ENCODE data around the gene GALNT15.

The GALNT15 gene, protein sequence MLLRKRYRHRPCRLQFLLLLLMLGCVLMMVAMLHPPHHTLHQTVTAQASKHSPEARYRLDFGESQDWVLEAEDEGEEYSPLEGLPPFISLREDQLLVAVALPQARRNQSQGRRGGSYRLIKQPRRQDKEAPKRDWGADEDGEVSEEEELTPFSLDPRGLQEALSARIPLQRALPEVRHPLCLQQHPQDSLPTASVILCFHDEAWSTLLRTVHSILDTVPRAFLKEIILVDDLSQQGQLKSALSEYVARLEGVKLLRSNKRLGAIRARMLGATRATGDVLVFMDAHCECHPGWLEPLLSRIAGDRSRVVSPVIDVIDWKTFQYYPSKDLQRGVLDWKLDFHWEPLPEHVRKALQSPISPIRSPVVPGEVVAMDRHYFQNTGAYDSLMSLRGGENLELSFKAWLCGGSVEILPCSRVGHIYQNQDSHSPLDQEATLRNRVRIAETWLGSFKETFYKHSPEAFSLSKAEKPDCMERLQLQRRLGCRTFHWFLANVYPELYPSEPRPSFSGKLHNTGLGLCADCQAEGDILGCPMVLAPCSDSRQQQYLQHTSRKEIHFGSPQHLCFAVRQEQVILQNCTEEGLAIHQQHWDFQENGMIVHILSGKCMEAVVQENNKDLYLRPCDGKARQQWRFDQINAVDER

GRCh38 chr3:16174389-16174788 lies at the start of gene GALNT15:
Gene GALNT15 (plus strand): TSS chr3:16174680. CDS start chr3:16175152, 472 bp downstream.
- DNase-seq (ENCODE audit: extremely low read depth in 1 of 2, low read depth in 1 of 2): no peak

DNA sequence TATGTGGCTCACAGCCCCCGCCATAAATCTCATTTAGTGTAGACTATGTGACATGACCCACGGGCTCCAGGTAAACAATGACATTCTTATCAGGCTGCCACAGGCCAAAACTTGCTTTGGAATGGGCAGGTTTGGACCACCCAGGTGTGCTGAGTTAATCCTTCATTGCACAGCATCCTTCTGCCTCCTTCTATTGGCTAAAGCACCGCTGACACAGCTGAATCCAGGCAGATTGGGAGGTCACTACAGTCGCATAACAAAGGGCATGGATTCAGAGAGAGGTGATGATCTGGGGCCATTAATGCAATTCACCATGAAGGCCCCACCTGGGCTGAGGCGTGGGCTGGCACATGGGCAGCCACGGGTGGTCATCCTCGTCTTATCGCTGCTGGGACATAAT lies 47.8 kb upstream of the GALNT15 start:
- no peak for DNase-seq (ENCODE audit: extremely low read depth in 1 of 2, low read depth in 1 of 2)

GRCh38 chr3:16127249-16127648 lies 47.2 kb upstream of the GALNT15 start:
- DNase-seq (ENCODE audit: extremely low read depth in 1 of 2, low read depth in 1 of 2): no peak

- no peak for DNase-seq (ENCODE audit: extremely low read depth in 1 of 2, low read depth in 1 of 2)
Observed at GRCh38 chr3:16130066-16130465, 44.4 kb upstream of the GALNT15 start.

GRCh38 chr3:16132190-16132589 lies 42.3 kb upstream of the GALNT15 start:
- no peak for DNase-seq (ENCODE audit: extremely low read depth in 1 of 2, low read depth in 1 of 2)

DNA sequence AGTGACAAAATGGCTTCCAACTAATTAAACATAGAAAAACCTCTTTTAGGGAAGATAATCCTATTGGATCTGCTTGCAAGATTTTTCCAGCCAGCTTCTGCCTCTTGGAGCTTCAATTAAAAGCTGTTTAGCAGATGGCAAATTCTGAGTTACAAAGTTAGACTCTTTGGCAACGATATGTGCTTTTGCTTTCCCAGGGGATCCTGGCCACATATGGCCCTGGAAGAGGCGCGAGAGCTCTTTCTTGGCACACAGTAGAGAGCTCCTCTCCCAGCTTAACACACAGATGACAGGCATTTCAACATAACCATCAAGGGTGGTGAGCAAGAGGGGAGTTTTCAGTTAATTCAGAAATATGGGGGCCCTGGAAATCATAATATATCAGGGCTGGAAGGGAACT lies 41.6 kb upstream of the GALNT15 start:
- no peak for DNase-seq (ENCODE audit: extremely low read depth in 1 of 2, low read depth in 1 of 2)

DNA sequence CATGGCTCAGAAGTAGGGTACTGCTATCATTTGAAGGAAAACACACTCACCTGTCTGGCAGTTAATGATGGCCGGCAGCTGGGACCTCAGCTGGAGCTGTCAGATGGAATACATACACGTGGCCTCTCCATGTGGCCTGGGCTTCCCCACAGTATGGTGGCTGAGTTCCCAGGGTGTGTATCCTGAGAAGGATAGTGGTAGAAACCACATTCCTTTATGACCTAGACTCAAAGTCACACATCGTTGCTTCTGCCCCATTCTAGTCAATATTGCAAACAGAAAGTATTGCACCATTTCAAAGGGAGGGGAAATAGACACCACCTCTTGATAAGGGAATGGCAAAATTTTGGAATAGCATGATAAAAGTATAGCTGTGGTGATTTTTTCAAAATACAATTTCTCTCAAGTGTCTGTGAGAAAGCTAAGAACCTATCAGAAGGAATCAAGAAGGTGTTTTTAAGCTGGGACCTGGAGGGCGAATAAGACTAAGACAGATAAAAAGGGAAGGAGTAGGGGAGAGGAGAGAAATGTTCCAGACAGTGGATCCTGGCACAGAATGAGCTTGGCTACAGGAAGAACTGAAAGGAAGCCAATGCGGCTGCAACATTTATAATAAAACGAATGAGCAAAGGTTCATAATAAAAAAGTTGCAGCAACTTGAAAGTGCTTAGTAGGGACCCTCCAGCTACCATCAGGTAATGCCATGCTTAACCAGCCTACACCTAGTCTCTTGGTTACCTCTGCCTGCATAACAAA lies 40.1 kb upstream of the GALNT15 start:
- no peak for DNase-seq (ENCODE audit: extremely low read depth in 1 of 2, low read depth in 1 of 2)

GRCh38 chr3:16136055-16136454 lies 38.4 kb upstream of the GALNT15 start:
- no peak for DNase-seq (ENCODE audit: extremely low read depth in 1 of 2, low read depth in 1 of 2)

GRCh38 chr3:16137044-16137443 lies 37.4 kb upstream of the GALNT15 start:
- DNase-seq (ENCODE audit: extremely low read depth in 1 of 2, low read depth in 1 of 2): no peak

- DNase-seq (ENCODE audit: extremely low read depth in 1 of 2, low read depth in 1 of 2): no peak
Observed at GRCh38 chr3:16137977-16138376, 36.5 kb upstream of the GALNT15 start.

- DNase-seq (ENCODE audit: extremely low read depth in 1 of 2, low read depth in 1 of 2): no peak
Observed at GRCh38 chr3:16140116-16140893, 34.2 kb upstream of the GALNT15 start.

DNA sequence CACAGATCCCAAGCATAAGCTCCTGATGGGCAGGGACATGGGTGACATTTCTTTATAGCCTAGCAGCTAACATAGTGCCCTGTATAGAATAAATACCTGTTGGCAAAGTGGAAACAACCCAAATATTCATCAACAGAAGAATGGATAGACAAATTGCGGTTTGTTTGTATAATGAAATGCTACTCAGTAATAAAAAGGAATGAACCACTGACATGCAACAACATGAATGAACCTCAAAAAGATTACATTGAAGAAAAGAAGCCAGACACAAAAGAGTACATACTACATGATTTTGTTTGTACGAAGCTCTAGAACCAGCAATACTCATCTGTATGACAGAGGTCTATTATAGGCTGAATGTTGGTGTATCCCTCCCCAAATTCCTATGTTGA lies 33.6 kb upstream of the GALNT15 start:
- DNase-seq (ENCODE audit: extremely low read depth in 1 of 2, low read depth in 1 of 2): no peak

DNA sequence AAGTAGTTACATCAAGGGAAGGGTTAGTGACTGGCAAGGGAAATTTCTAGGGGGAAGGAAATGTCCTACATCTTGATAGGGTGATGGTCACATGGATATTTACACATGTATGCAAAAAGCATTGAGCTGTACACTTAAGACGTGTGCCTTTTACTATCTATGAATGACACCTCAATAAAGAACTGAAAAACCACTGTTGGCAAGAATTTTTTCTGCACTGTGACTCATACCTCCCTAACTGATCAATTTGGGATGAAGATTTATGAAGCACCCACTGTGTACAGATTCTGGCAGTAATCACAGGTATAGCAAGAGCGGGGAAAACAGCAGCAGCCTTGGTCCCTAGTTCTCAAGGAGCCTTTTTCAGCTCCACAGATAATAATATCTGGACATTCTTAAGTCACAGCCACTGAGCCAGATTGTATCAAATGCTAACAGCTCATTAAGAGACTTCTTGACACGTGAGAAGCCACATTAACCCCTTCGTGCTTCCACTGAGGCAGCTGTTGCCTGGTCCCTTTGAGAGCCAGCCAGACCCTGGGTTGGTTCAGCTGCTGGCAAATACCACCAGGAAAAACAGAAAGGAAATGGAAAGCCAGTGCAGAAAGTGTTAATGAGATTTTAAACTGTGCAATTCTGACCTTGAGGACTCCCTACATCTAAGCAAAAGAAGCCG lies 32.0 kb upstream of the GALNT15 start:
- DNase-seq (ENCODE audit: extremely low read depth in 1 of 2, low read depth in 1 of 2): no peak

DNA sequence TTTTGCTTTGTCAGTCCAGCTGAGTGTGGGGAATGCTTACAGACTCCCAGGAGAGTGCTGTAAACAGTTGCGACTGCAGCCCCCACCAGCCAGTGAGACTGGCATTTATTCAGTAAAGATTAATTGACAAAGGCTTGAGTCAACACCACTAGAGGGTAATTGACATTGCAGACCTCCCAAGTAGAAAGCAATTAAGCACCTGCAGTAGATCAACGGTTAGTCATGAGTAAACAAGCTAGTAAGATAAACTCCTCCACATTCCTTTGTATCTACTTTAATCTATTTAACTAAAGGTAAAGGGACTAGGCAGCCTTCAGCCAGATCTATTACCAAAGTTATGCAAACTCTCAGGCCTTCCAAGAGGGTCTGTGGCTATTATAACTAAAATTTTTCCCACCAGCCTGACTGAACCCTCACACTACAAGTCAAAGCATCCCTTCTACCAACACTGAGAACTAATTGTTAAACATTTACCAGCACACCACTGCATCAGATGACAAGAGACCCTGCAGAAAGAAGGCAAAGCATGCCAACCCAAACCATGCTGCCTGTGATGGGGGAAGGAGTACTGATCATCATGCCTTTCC lies 30.5 kb upstream of the GALNT15 start:
- DNase-seq (ENCODE audit: extremely low read depth in 1 of 2, low read depth in 1 of 2): no peak

GRCh38 chr3:16145176-16145575 lies 29.3 kb upstream of the GALNT15 start:
- DNase-seq (ENCODE audit: extremely low read depth in 1 of 2, low read depth in 1 of 2): no peak

DNA sequence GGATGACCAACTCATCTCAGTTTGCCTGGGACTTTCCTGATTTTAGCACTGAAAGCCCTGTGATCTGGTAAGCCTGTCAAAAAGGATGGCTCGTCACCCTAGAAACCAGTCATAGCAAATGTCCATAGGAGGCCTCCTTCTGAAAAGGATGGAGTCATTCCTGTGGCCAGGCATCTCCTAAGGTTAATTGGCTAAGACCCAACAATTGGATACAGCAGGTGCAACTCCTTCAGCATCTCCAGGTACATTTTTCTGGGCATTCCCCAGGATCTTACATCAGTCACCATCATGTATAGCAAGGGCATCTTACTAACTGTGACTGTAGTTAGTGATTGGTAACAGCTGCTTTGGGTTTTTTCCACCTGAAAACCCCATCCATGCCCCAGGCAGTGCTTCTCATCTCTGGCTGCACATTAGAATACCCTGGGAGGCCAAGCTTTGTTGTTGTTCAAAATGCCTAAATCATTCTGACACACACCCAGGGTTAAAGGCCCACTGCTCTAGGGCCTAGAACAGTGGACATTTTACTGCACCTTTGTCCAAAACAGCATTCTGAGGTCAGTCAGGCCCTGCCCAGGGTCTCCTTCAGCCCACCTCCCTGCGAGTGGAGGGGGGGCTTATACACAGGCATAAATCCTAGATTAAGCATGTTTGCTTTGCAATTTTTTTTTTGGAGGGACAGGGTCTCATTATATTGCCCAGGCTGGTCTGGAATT lies 28.3 kb upstream of the GALNT15 start:
- DNase-seq (ENCODE audit: extremely low read depth in 1 of 2, low read depth in 1 of 2): no peak

DNA sequence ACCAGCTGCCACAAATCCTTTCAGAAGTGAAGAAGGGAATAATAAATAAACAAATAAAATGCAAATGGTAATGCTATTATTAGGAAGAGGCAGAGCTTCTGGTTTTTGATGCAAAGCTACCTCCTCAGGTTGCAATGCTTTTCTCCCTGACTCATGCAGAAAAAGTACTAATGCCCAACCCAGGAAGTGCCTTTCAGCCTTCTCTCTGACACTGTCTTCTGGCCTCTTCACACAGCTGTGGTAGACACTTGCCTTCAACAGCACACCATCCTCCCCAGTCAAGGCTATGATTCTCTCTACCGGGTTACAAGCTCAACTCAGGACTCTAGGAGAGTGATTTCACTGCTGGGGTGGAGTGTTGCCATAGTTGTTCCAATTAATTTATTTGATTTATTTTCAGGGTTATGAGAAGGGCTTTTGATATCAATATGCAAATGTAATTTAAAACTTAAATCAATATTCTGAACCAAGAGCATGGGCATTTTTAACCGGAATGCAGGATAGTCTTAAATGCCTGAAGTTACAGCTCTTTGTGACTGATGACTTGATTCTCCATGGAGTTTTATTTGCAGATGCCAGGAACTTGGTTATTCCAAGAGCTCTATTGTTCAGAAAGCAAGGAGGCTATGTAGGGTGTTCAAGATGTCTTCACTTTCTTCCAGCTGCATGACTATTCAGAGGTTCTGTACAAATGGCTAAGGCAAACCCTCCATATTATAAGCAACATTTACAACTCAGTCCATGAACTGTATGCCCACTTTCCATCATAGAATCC lies 27.1 kb upstream of the GALNT15 start:
- no peak for DNase-seq (ENCODE audit: extremely low read depth in 1 of 2, low read depth in 1 of 2)

DNA sequence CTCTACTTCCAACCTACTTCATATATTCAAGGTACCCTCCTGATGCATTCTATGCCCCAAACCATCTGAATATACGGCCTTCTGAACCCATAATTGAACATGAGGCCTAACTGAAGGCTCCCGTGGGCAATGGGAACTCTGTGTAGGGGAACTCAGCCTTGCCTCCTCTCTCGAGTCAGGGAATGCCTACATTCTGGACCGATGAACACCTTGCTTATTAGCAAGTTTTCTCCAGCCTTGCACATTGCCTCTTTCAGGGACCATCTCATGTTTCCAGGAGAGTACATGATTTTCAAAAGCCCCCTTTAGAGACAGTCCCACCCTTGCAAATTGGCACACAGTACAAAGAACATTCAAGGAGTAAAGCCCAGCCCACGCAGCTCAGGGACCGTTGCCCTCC lies 26.3 kb upstream of the GALNT15 start:
- DNase-seq (ENCODE audit: extremely low read depth in 1 of 2, low read depth in 1 of 2): no peak

DNA sequence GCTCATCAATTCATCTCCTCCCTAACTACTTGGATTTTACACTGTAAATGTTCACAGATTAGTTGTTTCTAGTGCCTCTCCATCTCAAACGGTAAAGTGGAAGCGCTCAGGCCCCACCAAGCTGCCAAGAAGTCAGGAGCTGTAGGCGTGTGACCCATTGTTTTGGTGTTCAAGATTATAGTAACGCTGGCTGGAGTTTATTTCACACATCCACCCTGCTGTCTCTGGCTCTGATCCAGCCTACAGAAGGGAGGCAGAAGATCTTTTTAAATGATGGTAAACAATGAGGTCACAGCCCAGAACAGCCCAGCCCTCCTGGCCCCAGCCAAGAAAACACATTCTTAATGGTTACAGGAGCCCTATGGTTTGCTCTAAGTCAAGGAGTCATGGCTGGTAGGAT lies 25.7 kb upstream of the GALNT15 start:
- no peak for DNase-seq (ENCODE audit: extremely low read depth in 1 of 2, low read depth in 1 of 2)

All from activated CD8-positive, alpha-beta memory T cell treated with anti-CD3 and anti-CD28 coated beads for 1 hour (primary cell).